CD14-positive monocyte (primary cell): Measurements from ENCODE around the gene COL20A1. TPM values are rescaled to one million over a fixed set of nuclear protein-coding genes. Genes with fewer than 3 reads are reported as not detected.

Experiments used
- DNase-seq, 3 donors: peaks; one replicate each; pipeline ENCODE4 v3.0.0-alpha.2; 2011 to 2022
- H2AFZ ChIP-seq: 2 replicates; pipeline ENCODE4 v1.6.0; 2012; ENCODE audit warnings: mild to moderate bottlenecking, low read depth, low read length, inconsistent platforms; ENCODE audit not compliant: insufficient read depth, poor library complexity, severe bottlenecking
- H3K27ac ChIP-seq, 2 donors: 1 replicate in 1 of 2; 2 replicates in 1 of 2; pipeline ENCODE4 v1.5.1; 2012 to 2013; ENCODE audit warnings: low read length in 2 of 2, control low read depth in 1 of 2, inconsistent platforms in 1 of 2, low read depth in 1 of 2, mild to moderate bottlenecking in 1 of 2
- H3K27me3 ChIP-seq, 2 donors: one replicate each; pipeline versions ENCODE4 v1.6.0 to v1.6.1; 2011 to 2013; ENCODE audit warnings: low read length in 2 of 2; ENCODE audit not compliant: control insufficient read depth in 2 of 2, insufficient read depth in 2 of 2
- H3K36me3 ChIP-seq, 2 donors: replicated peaks in 1 of 2; 1 replicate in 1 of 2; 2 replicates in 1 of 2; pipeline versions ENCODE4 v1.5.1 to v1.6.1; 2012 to 2013; ENCODE audit warnings: low read length in 2 of 2, control low read depth in 1 of 2, inconsistent platforms in 1 of 2, mild to moderate bottlenecking in 1 of 2; ENCODE audit not compliant: insufficient read depth in 2 of 2, control insufficient read depth in 1 of 2
- H3K4me1 ChIP-seq, 2 donors: 1 replicate in 1 of 2; 2 replicates in 1 of 2; pipeline versions ENCODE4 v1.5.1 to v1.6.1; 2012 to 2013; ENCODE audit warnings: low read length in 2 of 2, control low read depth in 1 of 2, inconsistent platforms in 1 of 2, mild to moderate bottlenecking in 1 of 2, moderate library complexity in 1 of 2; ENCODE audit not compliant: insufficient read depth in 2 of 2, control insufficient read depth in 1 of 2
- H3K4me2 ChIP-seq: replicated peaks from 2 replicates; pipeline ENCODE3; 2012; ENCODE audit warnings: low read length, moderate library complexity, mild to moderate bottlenecking; ENCODE audit not compliant: poor library complexity, severe bottlenecking; ENCODE audit errors: extremely low read depth
- H3K4me3 ChIP-seq, 3 experiments: fragments of 200-600 bp in 1 of 3; sonication (generic) in 1 of 3; replicated peaks in 1 of 3; 1 replicate in 2 of 3; 2 replicates in 1 of 3; pipeline ENCODE4 v1.5.1; 2011 to 2013; ENCODE audit warnings: low read length in 3 of 3, mild to moderate bottlenecking in 3 of 3, control low read depth in 2 of 3, low read depth in 2 of 3, inconsistent platforms in 1 of 3, moderate library complexity in 1 of 3
- H3K79me2 ChIP-seq: 2 replicates; pipeline ENCODE4 v1.6.0; 2012; ENCODE audit warnings: mild to moderate bottlenecking, control low read depth, inconsistent platforms, low read length, moderate library complexity; ENCODE audit not compliant: insufficient read depth
- H3K9ac ChIP-seq: 2 replicates; pipeline ENCODE4 v1.6.0; 2017; ENCODE audit warnings: low read length, mild to moderate bottlenecking; ENCODE audit not compliant: insufficient read depth, poor library complexity, severe bottlenecking
- H3K9me3 ChIP-seq, 2 donors: replicated peaks in 1 of 2; 1 replicate in 1 of 2; 2 replicates in 1 of 2; pipeline versions ENCODE4 v1.5.1 to v1.6.1; 2012 to 2013; ENCODE audit warnings: low read length in 2 of 2, control low read depth in 1 of 2; ENCODE audit not compliant: control insufficient read depth in 1 of 2, insufficient read depth in 1 of 2
- H4K20me1 ChIP-seq: 2 replicates; pipeline ENCODE4 v1.6.0; 2012; ENCODE audit warnings: mild to moderate bottlenecking, low read length, control low read depth, moderate library complexity; ENCODE audit not compliant: insufficient read depth
- H3K27ac Mint-ChIP-seq, 7 donors: one replicate each; pipeline ENCODE4 v1.8.0; 2020; ENCODE audit warnings: mild to moderate bottlenecking in 7 of 7, mixed read lengths in 7 of 7, moderate library complexity in 6 of 7, inconsistent platforms in 2 of 7
- H3K27me3 Mint-ChIP-seq, 3 donors: one replicate each; pipeline ENCODE4 v1.8.0; 2021 to 2022; ENCODE audit warnings: low read depth in 3 of 3, mild to moderate bottlenecking in 3 of 3, mixed read lengths in 3 of 3, moderate library complexity in 3 of 3, inconsistent platforms in 1 of 3
- H3K36me3 Mint-ChIP-seq, 2 donors: one replicate each; pipeline ENCODE4 v1.8.0; 2020; ENCODE audit warnings: mixed read lengths in 2 of 2, inconsistent platforms in 1 of 2, mild to moderate bottlenecking in 1 of 2
- H3K4me1 Mint-ChIP-seq: one replicate; pipeline ENCODE4 v1.8.0; 2020; ENCODE audit warnings: mild to moderate bottlenecking, mixed read lengths
- H3K4me3 Mint-ChIP-seq, 2 donors: one replicate each; pipeline ENCODE4 v1.8.0; 2020; ENCODE audit warnings: mild to moderate bottlenecking in 2 of 2, mixed read lengths in 2 of 2, moderate library complexity in 1 of 2
- H3K9me3 Mint-ChIP-seq, 7 donors: one replicate each; pipeline ENCODE4 v1.8.0; 2020 to 2022; ENCODE audit warnings: mixed read lengths in 7 of 7, mild to moderate bottlenecking in 6 of 7, moderate library complexity in 6 of 7, inconsistent platforms in 2 of 7
- WGBS: methylation state at CpG from one replicate; pipeline ENCODE4 v1.1.5; 2013; ENCODE audit warnings: missing lambda C conversion rate; ENCODE audit not compliant: insufficient coverage; 5-methylcytosine and 5-hydroxymethylcytosine counted together
- intact Hi-C, 2 donors: fragments of 100-400 bp; cut with micrococcal nuclease; formaldehyde crosslinking; loops; one replicate each; pipeline versions ENCODE4 v1.15.0 to v1.15.1; 2023
- polyA plus RNA-seq, 3 donors: library from polyadenylated mRNA; depleted of rRNA in 1 of 3; unstranded in 2 of 3; stranded (reverse) in 1 of 3; fragments of 300-500 nt in 2 of 3; fragments of >200 nt in 1 of 3; fragmentation: Illumina TruSeq in 2 of 3; gene quantifications; 1 replicate in 2 of 3; 2 replicates in 1 of 3; pipeline ENCODE4 v1.2.3, GENCODE V29; 2012 to 2021
- TF ChIP-seq, protein P1 (sequence below): fragments of 200-600 bp; IDR thresholded peaks from one replicate; pipeline ENCODE4 v1.8.0; 2022; ENCODE audit warnings: antibody characterized with exemption, mild to moderate bottlenecking

Gene COL20A1
- polyA plus RNA-seq, 3 donors = not detected

DNA sequence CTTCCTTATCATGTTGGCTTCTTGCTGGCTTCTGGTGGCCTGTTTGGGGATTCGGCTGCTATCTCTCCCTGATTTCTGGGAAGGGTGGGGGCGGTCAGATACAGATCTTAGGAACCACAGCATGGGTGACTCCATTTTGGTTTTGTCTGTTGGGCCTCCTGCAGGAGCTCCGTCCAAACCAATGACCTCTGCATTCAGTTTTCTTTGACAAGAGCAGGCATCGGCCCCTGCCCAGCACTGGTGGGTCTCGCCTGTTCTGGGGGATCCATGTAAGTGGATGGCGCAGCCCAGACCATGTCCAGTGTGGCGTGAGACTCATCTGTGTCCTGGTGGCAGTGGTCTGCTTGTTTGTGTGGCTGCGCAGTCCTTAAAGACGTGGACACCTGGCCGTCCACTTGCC, 29.0 kb upstream of the COL20A1 start:
- Histone ChIP-seq H2AFZ (no peak overlapping the region), H3K36me3 (no peaks in the 10 kb centered on the region), H3K9me3 (no peaks in the 10 kb centered on the region), H3K4me2 (no peak overlapping the region), H3K79me2 (no peaks in the 10 kb centered on the region), H4K20me1 (no peaks in the 10 kb centered on the region), H3K27me3 (peaks cover 0 to 6% of the 10 kb centered on the region in 2 donors), H3K4me1 (no peaks in the 10 kb centered on the region), H3K9ac (no peak overlapping the region), H3K4me3 (no peak overlapping the region), H3K27ac (no peak overlapping the region)
- Mint-ChIP-seq H3K36me3 (no peaks in the 10 kb centered on the region), H3K4me3 (no peak overlapping the region), H3K9me3 (peaks cover 0 to 2% (median 0%) of the 10 kb centered on the region in 7 donors), H3K27me3 (peaks cover 23 to 39% (median 28%) of the 10 kb centered on the region in 3 donors), H3K4me1 (no peaks in the 10 kb centered on the region), H3K27ac (no peak overlapping the region)
- TF ChIP-seq, protein P1, sequence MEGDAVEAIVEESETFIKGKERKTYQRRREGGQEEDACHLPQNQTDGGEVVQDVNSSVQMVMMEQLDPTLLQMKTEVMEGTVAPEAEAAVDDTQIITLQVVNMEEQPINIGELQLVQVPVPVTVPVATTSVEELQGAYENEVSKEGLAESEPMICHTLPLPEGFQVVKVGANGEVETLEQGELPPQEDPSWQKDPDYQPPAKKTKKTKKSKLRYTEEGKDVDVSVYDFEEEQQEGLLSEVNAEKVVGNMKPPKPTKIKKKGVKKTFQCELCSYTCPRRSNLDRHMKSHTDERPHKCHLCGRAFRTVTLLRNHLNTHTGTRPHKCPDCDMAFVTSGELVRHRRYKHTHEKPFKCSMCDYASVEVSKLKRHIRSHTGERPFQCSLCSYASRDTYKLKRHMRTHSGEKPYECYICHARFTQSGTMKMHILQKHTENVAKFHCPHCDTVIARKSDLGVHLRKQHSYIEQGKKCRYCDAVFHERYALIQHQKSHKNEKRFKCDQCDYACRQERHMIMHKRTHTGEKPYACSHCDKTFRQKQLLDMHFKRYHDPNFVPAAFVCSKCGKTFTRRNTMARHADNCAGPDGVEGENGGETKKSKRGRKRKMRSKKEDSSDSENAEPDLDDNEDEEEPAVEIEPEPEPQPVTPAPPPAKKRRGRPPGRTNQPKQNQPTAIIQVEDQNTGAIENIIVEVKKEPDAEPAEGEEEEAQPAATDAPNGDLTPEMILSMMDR = no peak
- no peak for DNase-seq
- intact Hi-C loops = no loop called here
- 89% methylated on average over 8 of the region's 10 CpGs for WGBS

DNA sequence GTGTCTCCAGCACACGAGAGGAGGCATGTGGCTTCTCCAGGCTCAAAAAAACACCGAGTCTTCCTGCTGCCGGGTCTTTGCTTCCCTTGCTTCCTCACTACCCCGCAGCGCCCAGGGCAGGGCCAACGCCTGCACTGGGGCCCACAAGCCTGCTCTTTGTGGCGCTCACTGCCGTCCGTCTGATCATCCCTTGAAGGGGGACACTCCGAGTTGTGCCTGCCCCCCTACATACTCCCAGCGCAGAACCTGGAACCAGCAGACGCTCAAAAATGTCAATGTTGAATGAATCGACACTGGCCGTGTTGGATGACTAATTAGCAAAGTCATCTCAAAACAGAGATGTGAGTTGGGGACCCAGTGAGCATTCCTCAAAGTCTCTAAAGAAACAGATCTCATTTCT, 28.5 kb upstream of the COL20A1 start:
- H3K27me3 Mint-ChIP-seq = peaks cover 19 to 38% (median 28%) of the 10 kb centered on the region in 3 donors
- DNase-seq = no peak
- peaks cover 0 to 6% of the 10 kb centered on the region in 2 donors for H3K27me3 ChIP-seq
- H3K36me3 ChIP-seq = no peaks in the 10 kb centered on the region
- H3K9me3 Mint-ChIP-seq = peaks cover 0 to 2% (median 0%) of the 10 kb centered on the region in 7 donors
- intact Hi-C loops = no loop called here
- no peak overlapping the region for H3K9ac ChIP-seq
- H3K27ac ChIP-seq = no peak overlapping the region
- peak overlapping the region in 1 of 2 donors; percentile 1 for H3K4me3 Mint-ChIP-seq
- no peak overlapping the region for H3K4me2 ChIP-seq
- no peak overlapping the region for H3K4me3 ChIP-seq
- TF ChIP-seq, protein P1 = no peak
- H3K79me2 ChIP-seq = no peaks in the 10 kb centered on the region
- no peaks in the 10 kb centered on the region for H3K36me3 Mint-ChIP-seq
- 76% methylated on average over 9 of the region's 14 CpGs for WGBS
- H4K20me1 ChIP-seq = no peaks in the 10 kb centered on the region
- no peak overlapping the region for H2AFZ ChIP-seq
- H3K9me3 ChIP-seq = no peaks in the 10 kb centered on the region
- H3K27ac Mint-ChIP-seq = no peak overlapping the region
- H3K4me1 ChIP-seq = no peaks in the 10 kb centered on the region
- H3K4me1 Mint-ChIP-seq = no peaks in the 10 kb centered on the region
